ENCODE measurements around the gene EIF3M. TPM values are rescaled to one million over a fixed set of nuclear protein-coding genes. Genes with fewer than 3 reads are reported as not detected.

The EIF3M gene
- total and polyA plus RNA-seq, 2 of the 8 experiments (the other 6 are each of a cell fraction or from before 2014, with no cell fraction given) = 302 to 444 TPM

GRCh38 chr11:32566517-32566916 lies 17.1 kb upstream of the EIF3M start:
- H3K14ac ChIP-seq (ENCODE audit: insufficient read length) = no peak overlapping the region
- H3K36me3 ChIP-seq (ENCODE audit: control insufficient read depth in 2 of 4, insufficient read depth in 4 of 4, low read length in 3 of 4) = no peaks in the 10 kb centered on the region
- no peak overlapping the region for H2BK5ac ChIP-seq (ENCODE audit: low read depth, low read length)
- no peaks in the 10 kb centered on the region for H3K9me3 ChIP-seq (ENCODE audit: insufficient read depth in 2 of 2, low read depth in 1 of 2, low read length in 1 of 2)
- H4K5ac ChIP-seq (ENCODE audit: insufficient read length, low read depth, low read length) = no peak overlapping the region
- no peaks in the 10 kb centered on the region for H3K79me1 ChIP-seq (ENCODE audit: low read depth, low read length)
- no peak overlapping the region for H2BK15ac ChIP-seq (ENCODE audit: low read length)
- CTCF ChIA-PET (ENCODE audit: partially characterized antibody) = no interaction called here
- H3K4ac ChIP-seq (replicated peaks; ENCODE audit: insufficient read length, low read depth, low read length) = no peak overlapping the region
- WGBS, 2 experiments (ENCODE audit: extremely low coverage in 1 of 2, insufficient coverage in 1 of 2, insufficient read length in 1 of 2, insufficient replicate concordance in 2 of 2, low coverage in 1 of 2, low lambda C conversion rate in 2 of 2, missing lambda C conversion rate in 1 of 2) = 78% methylated on average over 2 of the region's 2 CpGs; no CpG with 5 or more reads in 1 of the 2 experiments
- no peaks in the 10 kb centered on the region for H4K20me1 ChIP-seq (replicated peaks in 1 of 2; ENCODE audit: control insufficient read depth in 1 of 2, insufficient read depth in 2 of 2, low read length in 2 of 2)
- FAIRE-seq (no peak), DNase-seq (ENCODE audit: low read depth in 1 of 2, low spot score in 2 of 2) (no peak)
- POLR2A ChIA-PET (ENCODE audit: partially characterized antibody) = no interaction called here
- no peaks in the 10 kb centered on the region for H3K23me2 ChIP-seq (ENCODE audit: low read depth, low read length)
- no peak overlapping the region for H2BK20ac ChIP-seq (ENCODE audit: low read length)
- H2AFZ ChIP-seq (ENCODE audit: low read length) = no peak overlapping the region
- no peak overlapping the region for H4K91ac ChIP-seq (replicated peaks; ENCODE audit: insufficient read length, low read length)
- no peak overlapping the region for H2BK120ac ChIP-seq (replicated peaks; ENCODE audit: low read depth, low read length)
- no peaks in the 10 kb centered on the region for H3K79me2 ChIP-seq (ENCODE audit: control insufficient read depth in 1 of 2, insufficient read depth in 2 of 2, low read length in 2 of 2)
- no peak overlapping the region for H3K23ac ChIP-seq (ENCODE audit: insufficient read length)
- H3K27ac ChIP-seq (ENCODE audit: low read depth, low read length) = no peak overlapping the region
- H4K8ac ChIP-seq (ENCODE audit: extremely low read depth, insufficient read depth, low read length) = no peak overlapping the region
- no peak overlapping the region for H3K9ac ChIP-seq (replicated peaks in 1 of 4; ENCODE audit: extremely low read depth in 1 of 4, low read depth in 3 of 4, low read length in 3 of 4)
- H2AK5ac ChIP-seq (ENCODE audit: low read depth, low read length) = no peak overlapping the region
- no peak overlapping the region for H3K4me3 ChIP-seq (ENCODE audit: extremely low read depth in 1 of 4, insufficient read depth in 2 of 4, low read depth in 3 of 4, low read length in 4 of 4)
- no peak overlapping the region for H3K56ac ChIP-seq (replicated peaks; ENCODE audit: insufficient read length, low read depth, low read length)
- H2BK12ac ChIP-seq (ENCODE audit: low read depth, low read length) = no peak overlapping the region
- no peak overlapping the region for H3K4me2 ChIP-seq (ENCODE audit: insufficient read depth in 1 of 2, low read depth in 2 of 2, low read length in 2 of 2)
- H3K27me3 ChIP-seq (replicated peaks in 1 of 4; ENCODE audit: control insufficient read depth in 3 of 4, extremely low read depth in 1 of 4, insufficient read depth in 3 of 4, low read length in 3 of 4) = peaks cover 0 to 5% (median 3%) of the 10 kb centered on the region in 4 experiments; a peak in 3 of 7 replicates
- H3K18ac ChIP-seq (ENCODE audit: extremely low read depth, low read length) = no peak overlapping the region
- peaks cover 0 to 6% (median 4%) of the 10 kb centered on the region in 4 experiments; a peak in 5 of 7 replicates for H3K4me1 ChIP-seq (replicated peaks in 1 of 4; ENCODE audit: control insufficient read depth in 3 of 4, insufficient read depth in 4 of 4, low read length in 3 of 4)
- no peak for TF ChIP-seq YY1 (IDR thresholded peaks at IDR 0.05; ENCODE audit: low read depth, low read length)
- TF ChIP-seq E2F6 (IDR thresholded peaks at IDR 0.05) = no peak
- no peak for TF ChIP-seq EP300 (IDR thresholded peaks at IDR 0.05; ENCODE audit: borderline replicate concordance in 1 of 2, low read depth in 2 of 2, low read length in 2 of 2)
- no peak for TF ChIP-seq CTBP2 (IDR thresholded peaks at IDR 0.05; ENCODE audit: borderline replicate concordance, insufficient read depth, insufficient read length, low read length)
- TF ChIP-seq TBP (IDR thresholded peaks at IDR 0.05; ENCODE audit: low read depth, low read length) = no peak
- TF ChIP-seq, protein P1, sequence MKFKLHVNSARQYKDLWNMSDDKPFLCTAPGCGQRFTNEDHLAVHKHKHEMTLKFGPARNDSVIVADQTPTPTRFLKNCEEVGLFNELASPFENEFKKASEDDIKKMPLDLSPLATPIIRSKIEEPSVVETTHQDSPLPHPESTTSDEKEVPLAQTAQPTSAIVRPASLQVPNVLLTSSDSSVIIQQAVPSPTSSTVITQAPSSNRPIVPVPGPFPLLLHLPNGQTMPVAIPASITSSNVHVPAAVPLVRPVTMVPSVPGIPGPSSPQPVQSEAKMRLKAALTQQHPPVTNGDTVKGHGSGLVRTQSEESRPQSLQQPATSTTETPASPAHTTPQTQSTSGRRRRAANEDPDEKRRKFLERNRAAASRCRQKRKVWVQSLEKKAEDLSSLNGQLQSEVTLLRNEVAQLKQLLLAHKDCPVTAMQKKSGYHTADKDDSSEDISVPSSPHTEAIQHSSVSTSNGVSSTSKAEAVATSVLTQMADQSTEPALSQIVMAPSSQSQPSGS (IDR thresholded peaks at IDR 0.05; ENCODE audit: low read length) = no peak
- no peak for TF ChIP-seq HDAC6 (IDR thresholded peaks at IDR 0.05; ENCODE audit: low read depth, low read length)
- TF ChIP-seq SP1 (IDR thresholded peaks at IDR 0.05; ENCODE audit: low read depth, low read length) = no peak
- no peak for TF ChIP-seq BRCA1 (IDR thresholded peaks at IDR 0.05; ENCODE audit: low read depth, low read length)
- TF ChIP-seq, protein P2, sequence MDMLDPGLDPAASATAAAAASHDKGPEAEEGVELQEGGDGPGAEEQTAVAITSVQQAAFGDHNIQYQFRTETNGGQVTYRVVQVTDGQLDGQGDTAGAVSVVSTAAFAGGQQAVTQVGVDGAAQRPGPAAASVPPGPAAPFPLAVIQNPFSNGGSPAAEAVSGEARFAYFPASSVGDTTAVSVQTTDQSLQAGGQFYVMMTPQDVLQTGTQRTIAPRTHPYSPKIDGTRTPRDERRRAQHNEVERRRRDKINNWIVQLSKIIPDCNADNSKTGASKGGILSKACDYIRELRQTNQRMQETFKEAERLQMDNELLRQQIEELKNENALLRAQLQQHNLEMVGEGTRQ (IDR thresholded peaks at IDR 0.05; ENCODE audit: low read length) = no peak
- no peak for TF ChIP-seq NRF1 (IDR thresholded peaks at IDR 0.05; ENCODE audit: low read depth, low read length)

Measured in H1 (cell line).